SIG-M5 (cell line): ENCODE results near the gene UBE2V1.

Source experiments
- DNase-seq: peaks from one replicate; lab custom pipeline; 2025; lab: John Stamatoyannopoulos, UW

The UBE2V1 gene

DNA sequence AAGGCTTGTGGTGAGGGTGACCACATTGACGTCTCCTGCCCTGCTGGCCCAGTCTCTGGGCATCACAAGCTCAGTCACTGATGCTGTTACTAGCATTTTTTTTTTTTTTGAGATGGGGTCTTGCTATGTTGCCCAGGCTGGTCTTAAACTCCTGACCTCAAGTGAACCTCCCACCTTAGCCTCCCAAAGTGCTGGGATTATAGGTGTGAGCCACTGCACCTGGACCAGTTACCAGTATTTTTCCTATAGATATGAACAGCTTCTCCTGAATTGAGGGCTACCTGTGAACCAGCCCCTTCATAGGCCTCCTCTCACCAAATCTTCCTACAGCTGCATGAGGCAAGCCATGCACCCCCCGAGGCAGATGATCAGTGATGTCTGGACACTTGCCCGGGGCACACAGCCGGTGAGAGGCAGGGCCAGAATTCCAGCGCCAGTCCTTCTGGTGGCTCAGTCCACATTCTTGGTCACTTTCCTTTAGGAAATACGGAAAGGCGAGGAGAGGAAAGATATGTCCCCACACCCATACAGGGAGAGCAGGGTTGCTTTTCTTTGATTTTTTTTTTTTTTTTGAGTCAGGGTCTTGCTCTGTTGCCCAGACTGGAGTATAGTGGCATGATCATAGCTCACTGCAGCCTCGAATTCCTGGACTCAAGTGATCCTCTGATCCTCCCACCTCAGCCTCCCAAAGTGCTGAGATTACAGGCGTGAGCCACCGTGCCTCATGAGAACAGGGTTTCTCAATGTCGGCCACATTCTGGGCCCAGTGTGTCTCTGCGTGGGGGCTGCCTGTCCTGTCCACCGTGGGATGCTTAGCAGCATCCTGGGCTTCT is 50.7 kb downstream of the UBE2V1 start:
- DNase-seq = no peak

DNA sequence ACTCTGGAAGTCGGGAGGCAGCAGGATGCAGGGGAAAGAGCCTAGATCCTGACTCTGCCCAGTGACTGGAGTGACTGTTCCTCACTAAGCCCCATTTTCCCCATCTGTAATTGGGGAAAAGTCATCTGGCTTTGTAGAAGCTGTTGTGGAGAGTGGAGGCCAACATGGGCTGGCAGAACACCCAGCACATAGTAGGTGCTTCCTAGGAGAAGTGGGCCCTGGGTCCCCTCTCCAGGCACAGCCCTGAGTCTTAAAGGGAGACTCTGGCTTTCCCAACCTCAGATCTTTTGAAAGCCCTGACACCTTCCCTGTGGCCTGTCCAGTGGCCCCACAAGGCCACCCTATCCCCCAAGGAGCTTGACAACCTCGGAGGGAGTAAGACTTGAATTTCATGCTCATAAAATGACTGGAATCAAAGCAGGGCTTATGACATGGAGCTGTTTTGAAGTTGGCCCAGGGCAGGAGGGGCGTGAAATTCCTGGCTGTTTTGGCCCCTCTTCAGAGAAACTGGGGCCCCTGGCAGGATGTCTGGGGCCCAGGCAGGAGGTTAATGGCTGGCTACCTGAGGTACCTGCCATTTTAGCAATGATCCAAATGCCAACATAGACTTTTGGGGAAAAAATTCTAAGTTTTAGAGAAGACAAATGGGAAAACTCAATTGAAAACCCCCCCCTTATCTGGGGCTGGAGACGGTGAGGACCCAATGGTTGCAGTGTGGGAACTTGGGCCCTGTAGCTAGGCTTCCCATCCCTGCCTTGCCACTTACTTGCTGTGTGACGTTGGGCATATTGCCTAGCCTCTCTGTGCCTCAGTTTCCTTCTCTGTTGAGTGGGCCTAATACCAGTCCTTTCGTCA is 51.6 kb downstream of the UBE2V1 start:
- DNase-seq = no peak

DNA sequence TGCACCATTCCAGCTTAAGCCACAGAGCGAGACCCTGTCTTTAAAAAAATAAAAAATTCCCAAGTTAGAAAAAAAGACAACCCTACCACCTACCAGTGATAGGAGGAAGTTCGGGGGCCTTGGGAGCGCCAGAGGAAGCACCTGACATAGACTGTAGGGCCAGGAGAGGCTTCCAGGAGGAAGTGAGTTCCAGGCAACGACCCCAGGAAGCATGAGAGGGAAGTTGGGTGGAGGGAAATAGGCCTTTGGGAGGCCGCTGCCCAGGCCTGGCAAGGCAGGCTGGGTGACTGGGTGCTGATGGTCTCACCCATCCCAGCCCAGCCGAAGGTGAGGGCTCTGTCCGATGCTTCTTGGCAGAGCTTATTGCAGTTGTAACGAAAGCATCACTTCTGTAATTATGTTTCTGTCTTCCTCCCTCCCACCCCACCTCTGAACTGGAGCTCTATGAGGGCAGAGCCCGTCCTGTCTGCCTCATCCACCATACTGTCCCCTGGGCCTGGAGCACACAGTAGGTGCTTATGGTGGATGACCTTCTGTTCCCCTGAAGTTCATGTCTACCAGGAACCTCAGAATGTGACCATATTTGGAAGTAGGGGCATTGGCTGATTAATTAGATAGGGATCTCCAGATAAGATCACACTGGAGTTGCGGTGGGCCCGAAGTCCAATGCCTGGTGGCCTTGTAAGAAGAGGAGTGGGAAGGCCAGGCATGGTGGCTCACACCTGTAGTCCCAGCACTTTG is 54.1 kb downstream of the UBE2V1 start:
- DNase-seq = no peak

DNA sequence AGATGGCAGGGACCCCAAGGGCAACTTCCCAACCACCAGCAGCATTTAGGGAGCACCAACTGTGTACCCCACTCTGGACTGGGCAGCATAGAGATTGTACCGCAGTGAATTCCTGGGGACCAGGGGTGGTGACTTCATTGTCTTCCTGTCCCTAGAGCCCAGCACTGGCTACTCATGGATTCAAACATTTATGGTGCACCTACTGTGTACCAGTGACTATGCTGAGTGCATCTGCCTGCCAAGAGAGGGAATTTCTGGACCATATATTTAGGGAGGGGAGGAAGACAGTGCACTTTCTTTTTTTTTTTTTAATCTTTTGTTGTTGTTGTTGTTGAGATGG is 55.3 kb downstream of the UBE2V1 start:
- no peak for DNase-seq

DNA sequence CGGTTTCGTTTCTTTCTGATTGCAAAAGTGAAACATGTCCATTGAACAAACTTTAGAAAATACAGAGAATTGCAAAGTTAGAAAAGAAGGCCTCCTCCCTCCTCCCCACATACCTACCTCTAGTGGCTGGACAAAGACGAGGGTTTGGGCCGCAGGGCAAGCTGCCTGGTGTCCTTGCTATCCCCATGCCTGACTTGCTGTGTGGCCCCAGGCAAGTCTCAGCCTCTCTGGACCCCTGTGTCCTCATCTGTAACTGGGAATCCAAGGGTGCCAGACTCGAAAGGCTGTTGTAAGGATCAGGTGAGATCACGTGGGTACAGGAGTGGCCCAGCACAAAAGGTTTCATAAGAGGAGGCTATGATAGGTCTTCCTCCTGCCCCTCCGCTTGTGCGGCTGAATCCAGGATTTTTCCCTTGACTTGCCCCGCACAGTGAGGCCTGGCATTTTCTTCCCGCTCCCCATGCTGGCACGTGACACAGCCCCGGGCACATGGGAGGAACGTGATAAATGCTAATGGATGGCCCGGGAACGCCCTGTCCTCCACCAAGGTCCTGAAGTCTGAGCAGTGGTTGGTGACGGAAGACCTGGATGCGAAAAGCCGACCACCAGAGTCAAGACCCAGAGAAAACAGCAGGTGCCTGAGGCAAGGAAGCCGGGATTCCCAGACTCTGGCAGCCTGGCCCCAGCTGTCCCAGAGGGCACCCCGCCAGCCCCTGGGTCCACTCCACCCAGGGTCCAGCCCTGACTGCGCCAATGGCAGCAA is 55.8 kb downstream of the UBE2V1 start:
- no peak for DNase-seq

DNA sequence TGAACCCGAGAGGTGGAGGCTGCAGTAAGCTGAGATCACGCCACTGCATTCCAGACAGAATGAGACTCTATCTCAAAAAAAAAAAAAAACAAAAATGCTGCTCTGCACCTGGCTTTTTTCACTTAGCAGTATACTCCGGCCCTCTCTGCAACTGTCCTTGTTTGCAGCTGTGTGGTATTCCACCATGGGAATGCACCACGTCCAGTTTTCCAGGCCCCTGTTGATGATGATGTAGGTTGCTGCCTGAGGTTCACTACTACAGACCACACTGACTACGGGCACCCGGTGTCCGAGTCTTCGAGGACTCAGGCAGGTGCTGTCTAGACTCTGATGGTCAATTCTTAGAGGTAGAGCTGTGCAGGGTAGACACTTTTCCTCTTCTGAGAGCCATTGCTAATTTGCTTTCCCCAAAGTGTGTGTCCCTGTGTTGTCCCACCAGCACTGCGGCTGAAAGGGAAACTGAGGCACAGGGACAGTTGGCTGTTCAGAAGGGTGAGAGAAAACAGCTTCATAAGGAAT is 56.5 kb downstream of the UBE2V1 start:
- no peak for DNase-seq

DNA sequence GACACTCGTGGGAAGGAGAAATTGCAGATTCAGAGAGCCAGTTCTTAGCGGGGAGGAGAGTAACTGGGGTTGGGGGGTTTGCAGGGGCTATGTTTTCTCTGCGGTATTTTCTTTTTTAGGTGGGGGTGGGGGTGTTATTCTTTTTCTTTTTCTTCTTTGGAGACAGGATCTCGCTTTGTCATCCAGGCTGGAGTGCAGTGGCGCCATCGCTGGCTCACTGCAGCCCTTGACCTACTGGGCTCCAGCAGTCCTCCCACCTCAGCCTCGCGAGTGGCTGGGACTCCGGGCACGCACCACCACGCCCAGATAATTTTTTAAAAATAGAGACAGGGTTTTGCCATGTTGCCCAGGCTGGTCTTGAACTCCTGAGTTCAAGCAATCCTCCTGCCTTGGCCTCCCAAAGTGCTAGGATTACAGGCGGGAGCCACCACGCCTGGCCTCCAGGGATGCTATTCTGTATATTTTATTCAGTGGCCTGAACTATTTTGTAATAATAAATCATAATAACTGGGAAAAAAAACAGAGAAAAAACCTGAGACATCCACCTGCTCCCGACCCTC is 57.3 kb downstream of the UBE2V1 start:
- no peak for DNase-seq

DNA sequence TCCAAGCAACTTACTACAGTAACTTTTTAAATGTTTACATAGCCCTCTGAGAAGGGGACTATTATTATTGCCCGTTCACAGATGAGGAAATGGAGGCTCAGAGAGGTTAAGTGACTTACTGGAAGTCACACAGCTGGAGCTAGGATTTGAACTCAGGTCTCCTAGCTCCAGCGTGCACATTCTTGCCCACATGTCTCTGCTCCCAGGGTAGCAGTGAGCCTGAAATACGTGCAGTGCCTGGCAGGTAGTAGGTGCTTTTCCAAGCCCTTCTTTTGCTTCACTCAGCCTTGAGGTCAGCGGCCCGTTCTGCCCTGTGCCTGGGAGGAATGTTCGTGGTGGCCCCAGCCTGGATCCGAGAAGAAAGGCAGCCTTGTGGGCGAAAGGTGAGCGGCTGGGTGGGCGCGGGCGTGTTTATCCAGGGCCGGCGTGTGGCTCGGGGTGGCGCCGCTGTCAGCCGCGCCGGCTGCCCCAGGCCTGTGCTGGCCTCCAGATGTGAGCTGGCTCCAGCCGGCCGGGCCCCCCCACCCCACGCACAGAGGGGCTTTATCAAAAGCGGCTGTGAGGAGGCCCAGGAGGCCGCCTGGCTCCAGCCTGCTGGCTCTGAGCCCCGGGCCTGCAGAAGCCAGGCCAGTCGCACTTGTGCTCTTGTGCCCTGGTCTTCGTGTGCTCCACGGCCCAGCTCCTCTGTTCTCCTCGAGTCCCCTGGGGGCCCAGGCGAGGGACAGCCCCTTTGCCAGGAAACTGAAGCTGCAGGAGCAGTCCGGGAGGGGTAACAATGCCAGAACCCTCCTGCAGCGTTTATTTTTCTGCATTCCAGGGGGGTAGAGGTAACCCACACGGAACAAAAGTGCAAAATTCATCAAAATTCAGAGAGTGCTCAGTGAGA is 58.1 kb downstream of the UBE2V1 start:
- no peak for DNase-seq

DNA sequence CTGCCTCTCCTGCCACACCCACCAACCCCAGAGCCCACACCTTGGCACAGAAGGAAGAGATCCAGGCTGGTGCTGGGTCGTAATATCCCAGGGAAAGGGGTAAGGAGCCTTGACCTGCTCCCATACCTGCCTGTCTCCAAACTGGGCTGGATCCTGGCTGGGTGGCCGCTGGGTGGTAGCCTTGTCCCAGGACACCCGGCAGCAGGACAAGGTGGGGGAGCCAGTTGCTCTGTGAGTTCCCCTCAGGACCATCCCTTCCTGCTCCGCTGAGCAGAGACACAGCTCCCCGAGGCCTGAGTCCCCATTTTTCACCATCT is 58.8 kb downstream of the UBE2V1 start:
- DNase-seq = no peak

DNA sequence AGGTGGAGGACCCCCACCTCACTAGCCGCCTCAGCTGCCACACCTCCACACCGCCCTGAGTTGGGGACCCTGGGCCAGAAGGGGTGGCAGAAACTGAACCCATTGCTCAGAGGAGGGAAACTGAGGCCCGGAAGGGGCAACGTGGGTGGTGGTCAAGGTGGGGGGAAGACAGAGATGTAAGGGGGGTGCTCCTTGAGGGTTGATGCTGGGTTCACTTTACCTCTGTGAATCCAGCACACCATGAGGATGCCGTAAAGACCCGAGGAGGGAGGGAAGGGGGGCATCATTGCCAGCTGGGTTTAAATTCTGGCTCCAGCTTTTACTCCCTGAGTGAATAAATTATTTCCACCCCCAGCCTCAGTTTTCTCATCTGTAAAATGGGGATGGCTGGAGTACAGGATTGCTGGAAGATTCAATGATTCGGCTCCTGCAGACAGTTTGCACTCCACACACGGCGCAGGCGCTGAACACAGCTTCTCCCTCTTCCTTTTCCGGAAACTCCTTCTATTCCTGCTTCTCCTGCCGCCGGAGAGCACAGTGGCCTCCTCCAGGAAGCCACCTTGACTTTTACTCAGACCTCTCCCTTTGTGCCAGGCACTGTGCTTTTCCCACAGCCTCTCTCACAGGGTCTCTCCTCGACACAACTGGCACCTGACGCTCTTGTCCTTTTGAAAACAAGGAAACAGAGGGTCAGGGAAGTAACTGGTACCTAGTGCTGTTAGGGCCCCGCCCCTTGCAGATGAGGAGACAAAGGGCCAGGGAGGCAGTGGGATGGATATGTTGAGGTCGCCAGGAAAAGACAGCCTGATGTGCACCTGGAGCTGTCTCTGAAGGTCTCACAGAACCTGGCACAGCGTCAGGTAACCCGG is 59.4 kb downstream of the UBE2V1 start:
- DNase-seq = no peak

DNA sequence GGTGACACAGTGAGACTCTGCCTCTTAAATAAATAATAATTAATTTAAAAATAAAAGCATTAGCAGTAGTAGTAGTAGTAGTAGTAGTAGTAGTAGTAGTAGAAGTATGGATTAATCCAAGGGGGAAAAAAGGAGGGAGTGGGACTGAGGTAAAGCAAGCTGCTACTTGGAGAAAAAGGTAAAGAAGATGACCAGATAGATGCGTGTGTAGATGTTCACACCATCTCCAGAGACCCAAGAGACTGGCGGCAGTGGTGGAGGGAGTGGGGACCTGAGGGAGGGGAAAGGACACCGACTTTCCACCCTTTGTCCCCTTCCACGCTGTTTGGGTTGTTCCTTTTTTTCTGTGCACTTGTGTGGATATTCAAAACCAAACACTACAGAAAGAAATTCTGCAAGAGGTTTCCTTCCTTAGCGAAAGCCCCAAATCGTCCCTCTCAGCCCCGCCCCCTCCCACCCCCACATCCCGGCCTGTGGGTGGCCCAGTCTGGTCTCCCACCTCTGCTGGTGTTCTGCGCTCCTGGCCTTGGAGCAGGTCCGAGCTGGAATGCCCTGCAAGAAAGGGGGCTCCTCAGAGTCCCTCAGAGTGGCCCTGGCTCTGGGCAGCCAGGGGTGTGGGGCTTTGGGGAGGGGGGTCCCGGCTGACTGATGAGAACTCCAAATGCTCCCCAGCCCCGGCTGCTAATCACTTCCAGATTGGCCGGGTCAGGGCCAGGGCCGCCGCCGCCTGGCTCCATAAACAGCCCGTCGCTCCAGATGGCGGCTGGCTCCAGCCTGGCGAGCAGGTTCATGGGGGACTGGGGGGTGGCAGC is 60.2 kb downstream of the UBE2V1 start:
- no peak for DNase-seq

DNA sequence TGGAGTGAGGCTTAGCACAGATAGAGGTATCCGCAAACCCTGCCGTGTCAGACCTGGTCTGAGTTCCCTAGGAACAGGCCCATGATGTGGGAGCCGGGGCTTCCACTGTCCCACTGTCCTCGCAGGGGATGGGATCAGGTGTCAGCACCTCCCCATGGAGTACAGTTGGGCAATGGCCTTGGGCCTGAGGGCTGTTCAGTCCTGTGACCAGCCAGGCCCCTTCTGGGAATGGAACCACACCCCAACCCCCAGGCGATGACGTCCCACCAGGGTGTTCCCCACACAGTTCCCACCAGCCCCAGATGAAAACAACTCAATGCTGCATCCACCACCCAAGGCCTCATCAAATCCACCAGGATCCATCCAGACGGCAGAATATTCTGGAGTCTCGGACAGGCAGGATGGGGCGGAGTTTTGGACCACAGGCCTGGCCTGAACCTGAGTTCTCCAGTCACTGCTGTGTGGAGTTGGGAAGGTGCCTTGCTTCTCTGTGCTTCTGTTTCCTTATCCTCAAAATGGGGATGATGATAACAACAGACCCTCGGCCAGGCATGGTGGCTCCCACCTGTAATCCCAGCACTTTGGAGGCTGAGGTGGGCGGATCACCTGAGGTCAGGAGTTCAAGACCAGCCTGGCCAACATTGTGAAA is 62.2 kb downstream of the UBE2V1 start:
- no peak for DNase-seq

DNA sequence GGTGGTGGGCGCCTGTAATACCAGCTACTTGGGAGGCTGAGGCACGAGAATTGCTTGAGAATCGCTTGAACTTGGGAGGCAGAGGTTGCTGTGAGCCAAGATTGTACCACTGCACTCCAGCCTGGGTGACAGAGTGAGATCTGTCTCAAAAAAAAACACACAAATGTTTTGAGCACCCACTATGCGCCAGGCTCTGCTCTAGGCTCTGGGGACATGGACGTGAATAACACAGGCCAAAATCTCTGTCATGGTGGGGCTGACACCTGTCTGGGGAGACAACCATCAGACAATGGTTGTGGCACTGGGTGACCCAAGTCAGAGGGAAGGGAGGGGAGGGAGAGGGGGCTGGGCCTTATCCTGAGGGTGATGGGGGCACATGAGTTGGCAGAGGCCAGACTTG is 62.7 kb downstream of the UBE2V1 start:
- no peak for DNase-seq

DNA sequence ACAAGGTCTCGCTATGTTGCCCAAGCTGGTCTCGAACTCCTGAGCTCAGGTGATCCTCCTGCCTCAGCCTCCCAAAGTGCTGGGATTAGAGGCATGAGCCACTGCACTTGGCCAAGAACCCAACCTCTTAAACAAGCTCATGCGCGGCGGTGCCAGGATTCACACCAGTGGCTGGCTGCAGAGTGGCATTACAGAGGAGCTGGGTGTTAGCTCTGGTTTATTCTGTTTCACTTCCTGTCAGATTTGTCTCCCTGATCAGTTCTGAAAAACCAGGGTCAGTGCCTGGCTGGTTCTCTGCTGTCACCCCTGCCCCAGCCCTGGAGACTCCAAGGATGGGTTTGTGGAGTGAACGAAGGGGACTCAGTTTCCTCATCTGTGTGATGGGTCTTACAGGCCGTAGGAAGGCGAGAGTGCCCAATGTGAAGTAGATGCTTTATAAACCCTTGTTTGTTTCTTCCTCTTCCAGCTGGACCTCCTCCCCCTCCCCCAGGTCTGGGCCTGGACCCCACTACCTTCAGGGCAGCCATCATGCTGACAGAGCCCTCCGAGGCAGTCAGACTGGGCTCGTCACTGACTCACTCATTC is 63.4 kb downstream of the UBE2V1 start:
- no peak for DNase-seq

DNA sequence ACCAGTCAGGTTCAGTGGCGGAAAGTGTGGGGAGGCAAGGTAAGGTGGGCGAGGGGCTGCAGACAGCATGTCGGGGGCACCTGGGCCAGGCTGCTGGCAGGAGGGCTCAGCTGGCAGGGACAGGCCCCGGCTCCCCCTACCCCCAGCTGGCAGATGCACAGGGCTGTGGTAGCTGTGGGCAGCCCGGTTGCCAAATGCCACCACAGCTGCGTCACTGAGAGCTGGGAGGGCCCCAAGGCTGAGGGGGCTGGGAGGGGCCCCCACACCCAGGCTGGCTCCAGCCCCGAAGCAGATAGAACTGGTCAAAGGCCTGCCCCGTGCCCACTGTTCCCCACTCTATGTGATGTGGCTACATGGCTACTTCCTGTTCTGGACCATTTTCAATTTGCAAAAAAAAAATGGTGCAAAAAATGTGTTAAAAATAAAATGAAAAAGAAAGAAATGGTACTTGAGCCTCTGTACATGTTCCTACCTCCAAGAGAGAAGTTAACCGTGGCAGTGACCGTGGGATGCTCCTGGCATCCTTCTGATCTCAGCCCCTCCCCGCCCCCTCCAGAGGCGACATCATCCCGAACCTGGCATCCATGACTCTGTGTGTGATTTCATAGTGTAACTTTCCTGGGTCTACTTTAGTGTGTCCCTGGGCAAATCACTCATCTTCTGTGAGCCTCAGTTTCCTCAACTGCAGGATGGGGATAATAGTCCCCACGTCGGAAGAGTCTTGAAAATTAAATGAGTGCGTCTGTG is 64.4 kb downstream of the UBE2V1 start:
- DNase-seq = no peak

DNA sequence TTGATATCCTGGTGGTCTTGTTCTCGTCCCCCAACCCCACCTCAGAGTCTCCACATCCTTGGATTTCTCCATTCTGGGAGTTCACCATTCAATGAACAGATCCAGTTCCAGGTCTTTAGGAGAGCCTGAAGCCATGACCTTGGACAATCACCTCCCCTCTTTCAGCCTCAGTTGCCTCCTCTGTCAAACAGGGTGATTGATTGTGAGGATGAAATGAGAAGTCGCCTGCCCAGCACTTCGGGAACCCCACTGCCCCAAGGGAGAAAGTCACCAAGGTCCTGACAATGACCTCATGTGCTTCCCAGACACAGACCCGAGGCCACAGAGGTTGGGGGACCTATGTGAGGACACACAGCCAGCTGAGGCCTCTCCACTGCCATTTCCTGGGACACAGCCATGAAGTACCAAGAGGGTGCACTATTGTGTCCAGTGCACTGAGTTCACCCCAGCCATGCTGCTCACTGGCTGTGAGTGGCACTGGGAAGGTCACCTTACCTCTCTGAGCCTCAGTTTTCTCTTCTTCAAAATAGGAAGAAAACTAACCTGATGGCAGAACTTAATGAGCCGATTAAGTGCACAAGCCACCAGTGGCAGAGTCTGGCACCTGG is 68.5 kb downstream of the UBE2V1 start:
- no peak for DNase-seq
